Measurements from ENCODE around the gene MDP1. TPM values are rescaled to one million over a fixed set of nuclear protein-coding genes. Genes with fewer than 3 reads are reported as not detected.
"Not testable (repeated sequence)": the region's sequence is repeated elsewhere in the genome, so short reads cannot be mapped to it uniquely, and the experiment has no call there.

The MDP1 gene
- total and polyA plus RNA-seq, 10 of the 15 experiments (the other 5 are each of a cell fraction or from before 2014, with no cell fraction given) = 10.4 to 45.8 (median 23.5) TPM

DNA sequence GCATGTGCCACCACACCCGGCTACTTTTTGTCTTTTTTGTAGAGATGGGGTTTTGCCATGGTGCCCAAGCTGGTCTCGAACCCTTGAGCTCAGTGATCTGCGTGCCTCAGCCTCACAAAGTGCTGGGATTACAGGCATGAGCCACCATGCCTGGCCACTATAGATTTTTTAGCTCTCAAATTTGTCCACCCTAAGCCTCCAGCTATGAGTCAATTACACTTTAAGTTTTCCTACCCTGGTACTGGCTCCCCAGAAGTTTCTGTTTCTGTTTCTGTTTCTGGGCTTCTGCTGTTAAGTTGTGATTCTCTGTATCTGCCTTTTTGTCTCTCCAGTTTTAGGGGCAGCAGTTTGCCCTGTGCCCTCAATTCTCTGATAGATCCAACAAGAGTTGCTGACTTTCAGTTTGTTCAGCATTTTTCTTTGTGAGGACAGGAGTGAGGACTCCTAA is 30.9 kb upstream of the MDP1 start (continued):
- TF ChIP-seq, protein P1, sequence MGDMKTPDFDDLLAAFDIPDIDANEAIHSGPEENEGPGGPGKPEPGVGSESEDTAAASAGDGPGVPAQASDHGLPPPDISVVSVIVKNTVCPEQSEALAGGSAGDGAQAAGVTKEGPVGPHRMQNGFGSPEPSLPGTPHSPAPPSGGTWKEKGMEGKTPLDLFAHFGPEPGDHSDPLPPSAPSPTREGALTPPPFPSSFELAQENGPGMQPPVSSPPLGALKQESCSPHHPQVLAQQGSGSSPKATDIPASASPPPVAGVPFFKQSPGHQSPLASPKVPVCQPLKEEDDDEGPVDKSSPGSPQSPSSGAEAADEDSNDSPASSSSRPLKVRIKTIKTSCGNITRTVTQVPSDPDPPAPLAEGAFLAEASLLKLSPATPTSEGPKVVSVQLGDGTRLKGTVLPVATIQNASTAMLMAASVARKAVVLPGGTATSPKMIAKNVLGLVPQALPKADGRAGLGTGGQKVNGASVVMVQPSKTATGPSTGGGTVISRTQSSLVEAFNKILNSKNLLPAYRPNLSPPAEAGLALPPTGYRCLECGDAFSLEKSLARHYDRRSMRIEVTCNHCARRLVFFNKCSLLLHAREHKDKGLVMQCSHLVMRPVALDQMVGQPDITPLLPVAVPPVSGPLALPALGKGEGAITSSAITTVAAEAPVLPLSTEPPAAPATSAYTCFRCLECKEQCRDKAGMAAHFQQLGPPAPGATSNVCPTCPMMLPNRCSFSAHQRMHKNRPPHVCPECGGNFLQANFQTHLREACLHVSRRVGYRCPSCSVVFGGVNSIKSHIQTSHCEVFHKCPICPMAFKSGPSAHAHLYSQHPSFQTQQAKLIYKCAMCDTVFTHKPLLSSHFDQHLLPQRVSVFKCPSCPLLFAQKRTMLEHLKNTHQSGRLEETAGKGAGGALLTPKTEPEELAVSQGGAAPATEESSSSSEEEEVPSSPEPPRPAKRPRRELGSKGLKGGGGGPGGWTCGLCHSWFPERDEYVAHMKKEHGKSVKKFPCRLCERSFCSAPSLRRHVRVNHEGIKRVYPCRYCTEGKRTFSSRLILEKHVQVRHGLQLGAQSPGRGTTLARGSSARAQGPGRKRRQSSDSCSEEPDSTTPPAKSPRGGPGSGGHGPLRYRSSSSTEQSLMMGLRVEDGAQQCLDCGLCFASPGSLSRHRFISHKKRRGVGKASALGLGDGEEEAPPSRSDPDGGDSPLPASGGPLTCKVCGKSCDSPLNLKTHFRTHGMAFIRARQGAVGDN (IDR thresholded peaks at IDR 0.05) = peak; percentile 47; the same call in 1 of the 2 replicates
- TF ChIP-seq GATAD2B (conservative IDR thresholded peaks at IDR 0.05; ENCODE audit: low read depth) (0 out of 2 replicates have a peak, but pooled peaks have one; percentile 19), SUPT20H (IDR thresholded peaks at IDR 0.05; ENCODE audit: borderline replicate concordance, control insufficient read depth, low read depth, low read length) (no peak)
- TF ChIP-seq, protein P2, sequence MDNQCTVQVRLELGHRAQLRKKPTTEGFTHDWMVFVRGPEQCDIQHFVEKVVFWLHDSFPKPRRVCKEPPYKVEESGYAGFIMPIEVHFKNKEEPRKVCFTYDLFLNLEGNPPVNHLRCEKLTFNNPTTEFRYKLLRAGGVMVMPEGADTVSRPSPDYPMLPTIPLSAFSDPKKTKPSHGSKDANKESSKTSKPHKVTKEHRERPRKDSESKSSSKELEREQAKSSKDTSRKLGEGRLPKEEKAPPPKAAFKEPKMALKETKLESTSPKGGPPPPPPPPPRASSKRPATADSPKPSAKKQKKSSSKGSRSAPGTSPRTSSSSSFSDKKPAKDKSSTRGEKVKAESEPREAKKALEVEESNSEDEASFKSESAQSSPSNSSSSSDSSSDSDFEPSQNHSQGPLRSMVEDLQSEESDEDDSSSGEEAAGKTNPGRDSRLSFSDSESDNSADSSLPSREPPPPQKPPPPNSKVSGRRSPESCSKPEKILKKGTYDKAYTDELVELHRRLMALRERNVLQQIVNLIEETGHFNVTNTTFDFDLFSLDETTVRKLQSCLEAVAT (IDR thresholded peaks at IDR 0.05) = no peak

DNA sequence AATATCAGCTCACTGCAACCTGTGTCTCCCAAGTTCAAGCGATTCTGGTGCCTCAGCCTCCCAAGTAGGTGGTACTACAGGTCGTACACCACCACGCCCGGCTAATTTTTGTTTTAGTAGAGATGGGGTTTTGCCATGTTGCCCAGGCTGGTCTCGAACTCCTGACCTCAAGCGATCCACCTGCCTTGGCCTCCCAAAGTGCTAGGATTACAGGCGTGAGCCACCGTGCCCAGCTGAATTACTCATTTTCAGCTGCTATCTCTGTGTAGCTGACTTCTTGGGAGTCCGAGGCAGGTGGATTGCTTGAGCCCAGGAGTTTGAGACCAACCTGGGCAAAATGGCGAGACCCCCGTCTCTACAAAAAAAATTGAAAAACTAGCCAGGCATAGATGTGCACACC is 29.5 kb upstream of the MDP1 start:
- H3K36me3 ChIP-seq (ENCODE audit: control insufficient read depth in 2 of 2, insufficient read depth in 2 of 2, low read length in 1 of 2); FAIRE-seq; BruUV-seq (replicated peaks); H3K4me3 ChIP-seq; H4K20me1 ChIP-seq (ENCODE audit: control insufficient read depth, insufficient read depth); H2AFZ ChIP-seq (ENCODE audit: control insufficient read depth, low read depth, low read length); H3K9ac ChIP-seq (ENCODE audit: control insufficient read depth, insufficient read depth, low read length); intact Hi-C loops (cut with micrococcal nuclease; ENCODE audit: unreplicated experiment); H3K27me3 ChIP-seq (replicated peaks in 1 of 2; ENCODE audit: control insufficient read depth in 2 of 2, insufficient read depth in 2 of 2, low read length in 1 of 2); ATAC-seq; in situ Hi-C loops (cut with MboI); H3K9me3 ChIP-seq (replicated peaks; ENCODE audit: control insufficient read depth, insufficient read depth, low read length); H3K27ac ChIP-seq (ENCODE audit: control insufficient read depth, insufficient read depth); H3K4me2 ChIP-seq (ENCODE audit: control insufficient read depth, insufficient read depth); DNase-seq (ENCODE audit: low read depth, low spot score): not testable (repeated sequence)
- WGBS (ENCODE audit: insufficient coverage, insufficient replicate concordance, low lambda C conversion rate, missing lambda C conversion rate) = 98% methylated on average over 11 of the region's 11 CpGs
- ChIA-PET POLR2A (interaction anchor here (0.7 to 9.2 kb wide), 8 partner anchors 26 to 209 kb away, joined by 3 to 171 read pairs (median 4); partner anchors contain the start of genes CHMP4A, DHRS1, NOP9 and RABGGTA), CTCF (interaction anchor here (0.8 to 12.3 kb wide), 9 partner anchors 32 to 191 kb away, joined by 3 to 368 read pairs (median 9); partner anchors contain the start of genes CHMP4A, CIDEB, DHRS1 and LTB4R), RAD21 (ENCODE audit: unreplicated experiment) (interaction anchor here (1.0 to 7.2 kb wide), 5 partner anchors 27 to 109 kb away, joined by 4 to 231 read pairs (median 27); partner anchors contain the start of genes CIDEB, DHRS1, NOP9 and PSME1), SMC1A (ENCODE audit: uncharacterized antibody, unreplicated experiment) (interaction anchor here (0.6 to 11.0 kb wide), 10 partner anchors 20 to 693 kb away, joined by 3 to 201 read pairs (median 9); partner anchors contain the start of genes CIDEB, DHRS1, NOP9 and RABGGTA)
- Histone ChIP-seq H3K4me1 (ENCODE audit: control insufficient read depth, insufficient read depth, low read length) (peaks cover 41% of the 10 kb centered on the region), H3K79me2 (ENCODE audit: control insufficient read depth, insufficient read depth, low read length) (peaks cover 14% of the 10 kb centered on the region)

All from GM12878 (cell line).